ENCODE results near the gene ILF3. TPM values are rescaled to one million over a fixed set of nuclear protein-coding genes. Genes with fewer than 3 reads are reported as not detected.

The ILF3 gene
- total and polyA plus RNA-seq, 2 of the 13 experiments (the other 11 are each of a cell fraction or from before 2014, with no cell fraction given): 120 to 173 TPM

DNA sequence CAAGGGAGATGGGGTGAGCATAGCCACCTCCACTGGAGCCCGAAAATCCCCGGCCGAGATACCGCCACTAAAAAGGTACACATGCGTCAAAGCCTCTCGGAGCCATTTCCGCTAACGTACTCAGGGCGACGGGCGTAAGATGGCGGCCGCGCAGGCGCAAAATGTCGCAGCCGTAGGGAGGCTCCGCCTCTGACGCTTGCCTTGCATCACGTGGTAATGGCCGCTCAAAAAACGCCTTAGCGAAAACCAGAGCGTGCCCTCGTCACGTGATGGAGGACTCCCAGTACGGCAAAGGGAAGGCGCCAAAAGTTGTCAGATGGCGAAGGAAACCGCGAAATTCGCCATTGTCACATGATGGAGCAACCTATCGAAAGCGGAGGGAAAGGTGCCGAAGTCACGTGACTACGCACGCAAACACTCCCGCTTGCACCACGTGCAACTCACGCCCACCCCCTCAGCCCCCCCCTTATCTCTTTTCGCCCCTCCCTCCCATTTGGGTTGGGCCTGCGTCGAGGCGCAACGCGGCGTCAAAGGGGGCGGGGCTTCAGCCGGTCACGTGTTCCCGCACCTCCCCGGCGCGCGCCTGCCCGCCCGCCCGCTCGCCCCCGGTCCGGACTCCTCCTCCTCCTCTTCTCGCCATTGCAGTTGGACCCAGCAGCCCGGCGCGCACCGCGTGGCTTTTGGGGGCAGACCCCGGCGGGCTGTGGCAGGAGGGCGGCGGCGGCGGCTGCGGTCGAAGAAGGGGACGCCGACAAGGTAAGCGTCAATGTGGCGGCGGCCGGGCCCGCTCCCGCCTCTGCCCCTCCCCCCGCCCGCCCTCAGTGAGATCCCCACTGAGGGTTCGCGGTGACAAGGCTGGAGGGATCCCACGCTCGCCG lies at the start of gene ILF3 (continued):
- peak; percentile 72; the same call in 1 of the 2 replicates for TF ChIP-seq ZNF83 (CRISPR knock-in tag; IDR thresholded peaks at IDR 0.05; ENCODE audit: borderline replicate concordance)
- TF ChIP-seq, protein P1, sequence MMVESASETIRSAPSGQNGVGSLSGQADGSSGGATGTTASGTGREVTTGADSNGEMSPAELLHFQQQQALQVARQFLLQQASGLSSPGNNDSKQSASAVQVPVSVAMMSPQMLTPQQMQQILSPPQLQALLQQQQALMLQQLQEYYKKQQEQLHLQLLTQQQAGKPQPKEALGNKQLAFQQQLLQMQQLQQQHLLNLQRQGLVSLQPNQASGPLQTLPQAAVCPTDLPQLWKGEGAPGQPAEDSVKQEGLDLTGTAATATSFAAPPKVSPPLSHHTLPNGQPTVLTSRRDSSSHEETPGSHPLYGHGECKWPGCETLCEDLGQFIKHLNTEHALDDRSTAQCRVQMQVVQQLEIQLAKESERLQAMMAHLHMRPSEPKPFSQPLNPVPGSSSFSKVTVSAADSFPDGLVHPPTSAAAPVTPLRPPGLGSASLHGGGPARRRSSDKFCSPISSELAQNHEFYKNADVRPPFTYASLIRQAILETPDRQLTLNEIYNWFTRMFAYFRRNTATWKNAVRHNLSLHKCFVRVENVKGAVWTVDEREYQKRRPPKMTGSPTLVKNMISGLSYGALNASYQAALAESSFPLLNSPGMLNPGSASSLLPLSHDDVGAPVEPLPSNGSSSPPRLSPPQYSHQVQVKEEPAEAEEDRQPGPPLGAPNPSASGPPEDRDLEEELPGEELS (CRISPR knock-in tag; IDR thresholded peaks at IDR 0.05): peak; percentile 72
- no peak for TF ChIP-seq SMARCE1 (IDR thresholded peaks at IDR 0.05; ENCODE audit: borderline replicate concordance)
- TF ChIP-seq, protein P2, sequence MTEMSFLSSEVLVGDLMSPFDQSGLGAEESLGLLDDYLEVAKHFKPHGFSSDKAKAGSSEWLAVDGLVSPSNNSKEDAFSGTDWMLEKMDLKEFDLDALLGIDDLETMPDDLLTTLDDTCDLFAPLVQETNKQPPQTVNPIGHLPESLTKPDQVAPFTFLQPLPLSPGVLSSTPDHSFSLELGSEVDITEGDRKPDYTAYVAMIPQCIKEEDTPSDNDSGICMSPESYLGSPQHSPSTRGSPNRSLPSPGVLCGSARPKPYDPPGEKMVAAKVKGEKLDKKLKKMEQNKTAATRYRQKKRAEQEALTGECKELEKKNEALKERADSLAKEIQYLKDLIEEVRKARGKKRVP (CRISPR knock-in tag; IDR thresholded peaks at IDR 0.05): peak in 1 of 2 experiments; percentile 86; a peak in 2 of 4 replicates
- TF ChIP-seq ZNF33A (CRISPR knock-in tag; IDR thresholded peaks at IDR 0.05; ENCODE audit: borderline replicate concordance): peak; percentile 23
- TF ChIP-seq ZNF451 (CRISPR knock-in tag; IDR thresholded peaks at IDR 0.05): peak; percentile 92
- peak; percentile 90 for TF ChIP-seq PHF20 (CRISPR knock-in tag; IDR thresholded peaks at IDR 0.05)
- TF ChIP-seq, protein P3, sequence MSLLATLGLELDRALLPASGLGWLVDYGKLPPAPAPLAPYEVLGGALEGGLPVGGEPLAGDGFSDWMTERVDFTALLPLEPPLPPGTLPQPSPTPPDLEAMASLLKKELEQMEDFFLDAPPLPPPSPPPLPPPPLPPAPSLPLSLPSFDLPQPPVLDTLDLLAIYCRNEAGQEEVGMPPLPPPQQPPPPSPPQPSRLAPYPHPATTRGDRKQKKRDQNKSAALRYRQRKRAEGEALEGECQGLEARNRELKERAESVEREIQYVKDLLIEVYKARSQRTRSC (CRISPR knock-in tag; IDR thresholded peaks at IDR 0.05; ENCODE audit: low read depth): no peak
- TF ChIP-seq, protein P4, sequence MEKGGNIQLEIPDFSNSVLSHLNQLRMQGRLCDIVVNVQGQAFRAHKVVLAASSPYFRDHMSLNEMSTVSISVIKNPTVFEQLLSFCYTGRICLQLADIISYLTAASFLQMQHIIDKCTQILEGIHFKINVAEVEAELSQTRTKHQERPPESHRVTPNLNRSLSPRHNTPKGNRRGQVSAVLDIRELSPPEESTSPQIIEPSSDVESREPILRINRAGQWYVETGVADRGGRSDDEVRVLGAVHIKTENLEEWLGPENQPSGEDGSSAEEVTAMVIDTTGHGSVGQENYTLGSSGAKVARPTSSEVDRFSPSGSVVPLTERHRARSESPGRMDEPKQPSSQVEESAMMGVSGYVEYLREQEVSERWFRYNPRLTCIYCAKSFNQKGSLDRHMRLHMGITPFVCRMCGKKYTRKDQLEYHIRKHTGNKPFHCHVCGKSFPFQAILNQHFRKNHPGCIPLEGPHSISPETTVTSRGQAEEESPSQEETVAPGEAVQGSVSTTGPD (CRISPR knock-in tag; IDR thresholded peaks at IDR 0.05): no peak
- TF ChIP-seq, protein P5, sequence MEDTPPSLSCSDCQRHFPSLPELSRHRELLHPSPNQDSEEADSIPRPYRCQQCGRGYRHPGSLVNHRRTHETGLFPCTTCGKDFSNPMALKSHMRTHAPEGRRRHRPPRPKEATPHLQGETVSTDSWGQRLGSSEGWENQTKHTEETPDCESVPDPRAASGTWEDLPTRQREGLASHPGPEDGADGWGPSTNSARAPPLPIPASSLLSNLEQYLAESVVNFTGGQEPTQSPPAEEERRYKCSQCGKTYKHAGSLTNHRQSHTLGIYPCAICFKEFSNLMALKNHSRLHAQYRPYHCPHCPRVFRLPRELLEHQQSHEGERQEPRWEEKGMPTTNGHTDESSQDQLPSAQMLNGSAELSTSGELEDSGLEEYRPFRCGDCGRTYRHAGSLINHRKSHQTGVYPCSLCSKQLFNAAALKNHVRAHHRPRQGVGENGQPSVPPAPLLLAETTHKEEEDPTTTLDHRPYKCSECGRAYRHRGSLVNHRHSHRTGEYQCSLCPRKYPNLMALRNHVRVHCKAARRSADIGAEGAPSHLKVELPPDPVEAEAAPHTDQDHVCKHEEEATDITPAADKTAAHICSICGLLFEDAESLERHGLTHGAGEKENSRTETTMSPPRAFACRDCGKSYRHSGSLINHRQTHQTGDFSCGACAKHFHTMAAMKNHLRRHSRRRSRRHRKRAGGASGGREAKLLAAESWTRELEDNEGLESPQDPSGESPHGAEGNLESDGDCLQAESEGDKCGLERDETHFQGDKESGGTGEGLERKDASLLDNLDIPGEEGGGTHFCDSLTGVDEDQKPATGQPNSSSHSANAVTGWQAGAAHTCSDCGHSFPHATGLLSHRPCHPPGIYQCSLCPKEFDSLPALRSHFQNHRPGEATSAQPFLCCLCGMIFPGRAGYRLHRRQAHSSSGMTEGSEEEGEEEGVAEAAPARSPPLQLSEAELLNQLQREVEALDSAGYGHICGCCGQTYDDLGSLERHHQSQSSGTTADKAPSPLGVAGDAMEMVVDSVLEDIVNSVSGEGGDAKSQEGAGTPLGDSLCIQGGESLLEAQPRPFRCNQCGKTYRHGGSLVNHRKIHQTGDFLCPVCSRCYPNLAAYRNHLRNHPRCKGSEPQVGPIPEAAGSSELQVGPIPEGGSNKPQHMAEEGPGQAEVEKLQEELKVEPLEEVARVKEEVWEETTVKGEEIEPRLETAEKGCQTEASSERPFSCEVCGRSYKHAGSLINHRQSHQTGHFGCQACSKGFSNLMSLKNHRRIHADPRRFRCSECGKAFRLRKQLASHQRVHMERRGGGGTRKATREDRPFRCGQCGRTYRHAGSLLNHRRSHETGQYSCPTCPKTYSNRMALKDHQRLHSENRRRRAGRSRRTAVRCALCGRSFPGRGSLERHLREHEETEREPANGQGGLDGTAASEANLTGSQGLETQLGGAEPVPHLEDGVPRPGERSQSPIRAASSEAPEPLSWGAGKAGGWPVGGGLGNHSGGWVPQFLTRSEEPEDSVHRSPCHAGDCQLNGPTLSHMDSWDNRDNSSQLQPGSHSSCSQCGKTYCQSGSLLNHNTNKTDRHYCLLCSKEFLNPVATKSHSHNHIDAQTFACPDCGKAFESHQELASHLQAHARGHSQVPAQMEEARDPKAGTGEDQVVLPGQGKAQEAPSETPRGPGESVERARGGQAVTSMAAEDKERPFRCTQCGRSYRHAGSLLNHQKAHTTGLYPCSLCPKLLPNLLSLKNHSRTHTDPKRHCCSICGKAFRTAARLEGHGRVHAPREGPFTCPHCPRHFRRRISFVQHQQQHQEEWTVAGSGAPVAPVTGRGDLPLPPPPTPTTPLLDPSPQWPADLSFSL (CRISPR knock-in tag; IDR thresholded peaks at IDR 0.05): no peak
- TF ChIP-seq SP2 (CRISPR knock-in tag; IDR thresholded peaks at IDR 0.05): no peak; the same call in 1 of the 2 replicates

Measured in HepG2 (cell line).